A549 (cell line): Measurements from ENCODE around the gene FBXO34. TPM values are rescaled to one million over a fixed set of nuclear protein-coding genes. Genes with fewer than 3 reads are reported as not detected.
"Not testable (repeated sequence)": the region's sequence is repeated elsewhere in the genome, so short reads cannot be mapped to it uniquely, and the experiment has no call there.

Experiments used
- ATAC-seq, 2 experiments: fragments of 200-7000 bp in 1 of 2; fragments of >200 bp in 1 of 2; cut with Nextera tagmentation in 1 of 2; cut with Tn5 transposase in 1 of 2; 3 replicates each; pipeline versions ENCODE4 v1.8.0 to v1.9.1; 2018 to 2020; ENCODE audit warnings: mild to moderate bottlenecking in 1 of 2, moderate library complexity in 1 of 2
- CTCF ChIA-PET: fragments of 300-600 bp; sonication (Branson Sonifier 250); formaldehyde crosslinking; extraction: SDS; loops from one replicate; lab custom pipeline; 2021; ENCODE audit warnings: antibody characterized with exemption, inconsistent platforms; lab: Yijun Ruan, JAX
- POLR2A ChIA-PET: fragments of 350-600 bp; formaldehyde crosslinking; extraction: SDS; loops from one replicate; lab custom pipeline; 2021; ENCODE audit warnings: antibody characterized with exemption, inconsistent platforms; lab: Yijun Ruan, JAX
- DNase-seq, 2 experiments: peaks; one replicate each; pipeline versions ENCODE4 v3.0.0 to v3.0.0-alpha.2; 2011 to 2016; ENCODE audit warnings: low read depth in 1 of 2, low spot score in 1 of 2
- FAIRE-seq: peaks from 2 replicates; lab custom pipeline; 2011; peaks lifted over from hg19 to GRCh38; lab: Jason Lieb, UNC
- H3K27ac ChIP-seq, 2 experiments: fragments of >200 bp; sonication (Bioruptor Twin); formaldehyde crosslinking; 3 replicates each; pipeline ENCODE4 v1.5.1; 2016 to 2017
- H3K4me1 ChIP-seq: fragments of >200 bp; sonication (Bioruptor Twin); formaldehyde crosslinking; 3 replicates; pipeline ENCODE4 v1.6.1; 2016
- H3K4me2 ChIP-seq: fragments of >200 bp; sonication (Bioruptor Twin); formaldehyde crosslinking; 3 replicates; pipeline ENCODE4 v1.6.1; 2016
- H3K4me3 ChIP-seq: fragments of >200 bp; sonication (Bioruptor Twin); formaldehyde crosslinking; 3 replicates; pipeline ENCODE4 v1.5.1; 2016
- H3K9me3 ChIP-seq: fragments of >200 bp; sonication (Bioruptor Twin); formaldehyde crosslinking; 3 replicates; pipeline ENCODE4 v1.6.1; 2016
- BCL3 ChIP-seq: fragments of >200 bp; sonication (Bioruptor Twin); formaldehyde crosslinking; IDR thresholded peaks from 3 replicates; pipeline ENCODE4 v1.6.1; 2016
- BHLHE40 ChIP-seq: IDR thresholded peaks from 2 replicates; pipeline ENCODE4 v1.6.1; 2012; ENCODE audit warnings: low read depth, low read length, inconsistent platforms
- CHD2 ChIP-seq: fragments of 150-350 bp; IDR thresholded peaks from 2 replicates; pipeline ENCODE4 v1.6.1; 2014; ENCODE audit warnings: low read length; ENCODE audit not compliant: partially characterized antibody
- EHMT2 ChIP-seq: fragments of 200-600 bp; sonication (generic); IDR thresholded peaks from 2 replicates; pipeline ENCODE4 v1.6.1; 2016; ENCODE audit warnings: antibody characterized with exemption, low read depth, mild to moderate bottlenecking, moderate library complexity
- EP300 ChIP-seq, 2 experiments: fragments of >200 bp; sonication (Bioruptor Twin); formaldehyde crosslinking; IDR thresholded peaks; 2 replicates in 1 of 2; 3 replicates in 1 of 2; pipeline ENCODE4 v1.6.1; 2016 to 2017
- ESRRA ChIP-seq: fragments of 150-350 bp; IDR thresholded peaks from 2 replicates; pipeline ENCODE4 v1.6.1; 2014; ENCODE audit warnings: mild to moderate bottlenecking, low read length, borderline replicate concordance
- FOSB ChIP-seq: fragments of 250-450 bp; sonication (Bioruptor Pico); IDR thresholded peaks from 2 replicates; pipeline ENCODE4 v1.5.0; 2020; ENCODE audit warnings: mild to moderate bottlenecking, moderate library complexity
- FOSL2 ChIP-seq, 2 experiments: fragments of 450-650 bp in 1 of 2; fragments of >200 bp in 1 of 2; sonication (Bioruptor Twin) in 1 of 2; formaldehyde crosslinking; IDR thresholded peaks; 2 replicates each; pipeline versions ENCODE4 v1.5.0 to v1.6.1; 2016 to 2020; ENCODE audit warnings: mild to moderate bottlenecking in 1 of 2, moderate library complexity in 1 of 2
- HEYL ChIP-seq: fragments of 250-450 bp; sonication (Bioruptor Pico); IDR thresholded peaks from 2 replicates; pipeline ENCODE4 v1.8.0; 2021; ENCODE audit warnings: mild to moderate bottlenecking, moderate library complexity
- HOXB13 ChIP-seq: fragments of 250-450 bp; sonication (Bioruptor Pico); IDR thresholded peaks from 2 replicates; pipeline ENCODE4 v1.5.0; 2020; ENCODE audit warnings: low read depth, mild to moderate bottlenecking, moderate library complexity
- JUN ChIP-seq, 2 experiments: fragments of >200 bp; sonication (Bioruptor Twin); formaldehyde crosslinking; IDR thresholded peaks; 2 replicates in 1 of 2; 3 replicates in 1 of 2; pipeline ENCODE4 v1.6.1; 2016 to 2017
- KDM1A ChIP-seq: fragments of 200-600 bp; sonication (generic); IDR thresholded peaks from 2 replicates; pipeline ENCODE4 v1.6.1; 2016; ENCODE audit warnings: low read depth, mild to moderate bottlenecking
- KDM5A ChIP-seq: fragments of 200-600 bp; sonication (generic); IDR thresholded peaks from 2 replicates; pipeline ENCODE4 v1.6.1; 2016; ENCODE audit warnings: antibody characterized with exemption, mild to moderate bottlenecking
- MAFK ChIP-seq: fragments of 450-650 bp; IDR thresholded peaks from 2 replicates; pipeline ENCODE4 v1.6.1; 2014; ENCODE audit not compliant: partially characterized antibody
- MAZ ChIP-seq: fragments of 150-350 bp; IDR thresholded peaks from 2 replicates; pipeline ENCODE4 v1.6.1; 2014; ENCODE audit warnings: antibody characterized with exemption, low read depth, low read length, borderline replicate concordance
- PHF8 ChIP-seq: fragments of 200-600 bp; sonication (generic); IDR thresholded peaks from 2 replicates; pipeline ENCODE4 v1.6.1; 2016; ENCODE audit warnings: low read depth, mild to moderate bottlenecking, antibody characterized with exemption, moderate library complexity, borderline replicate concordance
- POLR2A ChIP-seq: IDR thresholded peaks from 2 replicates; pipeline ENCODE4 v1.6.1; 2012; ENCODE audit warnings: mild to moderate bottlenecking, low read length
- RARB ChIP-seq: fragments of 250-450 bp; sonication (Bioruptor Pico); IDR thresholded peaks from 2 replicates; pipeline ENCODE4 v1.8.0; 2021; ENCODE audit warnings: mild to moderate bottlenecking, moderate library complexity
- RFX5 ChIP-seq: fragments of 450-650 bp; IDR thresholded peaks from 2 replicates; pipeline ENCODE4 v1.7.1; 2014; ENCODE audit warnings: antibody characterized with exemption, mild to moderate bottlenecking, moderate library complexity
- RNF2 ChIP-seq: fragments of 200-600 bp; sonication (generic); IDR thresholded peaks from 2 replicates; pipeline ENCODE4 v1.6.1; 2016; ENCODE audit warnings: low read depth, mild to moderate bottlenecking, antibody characterized with exemption, moderate library complexity, borderline replicate concordance
- ZFP36 ChIP-seq: fragments of 450-650 bp; IDR thresholded peaks from 2 replicates; pipeline ENCODE4 v1.6.1; 2014; ENCODE audit warnings: borderline replicate concordance; ENCODE audit not compliant: partially characterized antibody
- WGBS: methylation state at CpG from one replicate; pipeline ENCODE4 v1.1.6; 2017; ENCODE audit errors: missing lambda C conversion rate; 5-methylcytosine and 5-hydroxymethylcytosine counted together
- polyA plus RNA-seq, 4 experiments: library from polyadenylated mRNA; depleted of rRNA in 3 of 4; stranded (reverse); fragments of >200 nt; fragmentation: RNase III in 1 of 4; extraction: RNeasy Plus Mini Kit Qiagen cat#74134 plus additional on column Dnase treatment in 1 of 4; gene quantifications; 2 replicates in 3 of 4; 3 replicates in 1 of 4; pipeline ENCODE4 v1.2.3, GENCODE V29; 2011 to 2017
- TF ChIP-seq, protein P1 (sequence below): fragments of >200 bp; sonication (Bioruptor Twin); formaldehyde crosslinking; IDR thresholded peaks from 3 replicates; pipeline ENCODE4 v1.5.1; 2016
- TF ChIP-seq, protein P2 (sequence below): fragments of 200-600 bp; sonication (generic); IDR thresholded peaks from 2 replicates; pipeline ENCODE4 v1.6.1; 2016; ENCODE audit warnings: antibody characterized with exemption, mild to moderate bottlenecking, moderate library complexity

FBXO34 gene
- polyA plus RNA-seq, 2 of the 4 experiments (the other 2 are of a cell fraction): 15.4 to 28.0 TPM

DNA sequence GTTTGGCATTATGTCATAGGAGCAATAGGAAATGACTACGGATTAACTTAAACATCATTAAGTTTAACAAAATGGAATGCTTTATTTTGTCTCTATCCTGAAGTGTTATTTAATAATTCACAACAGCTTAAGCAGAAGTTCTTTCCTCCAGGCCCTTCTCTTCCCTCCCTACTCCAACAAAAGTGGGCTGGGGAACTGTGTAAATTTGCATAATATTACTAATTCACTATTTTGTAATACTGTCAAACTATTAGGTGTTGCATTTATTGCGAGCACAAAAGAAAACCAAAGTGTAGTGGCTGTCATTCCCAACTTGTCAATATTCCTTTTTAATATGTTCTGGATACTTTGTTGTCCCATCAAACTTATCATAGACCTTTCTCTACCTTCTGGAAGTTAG is 70.6 kb downstream of the FBXO34 start:
- Histone ChIP-seq H3K4me1 (peaks cover 3% of the 10 kb centered on the region; the same call in 1 of the 3 replicates), H3K4me2 (no peak overlapping the region), H3K4me3 (no peak overlapping the region)
- ChIA-PET CTCF (no interaction called here), POLR2A (no interaction called here)
- no peak for DNase-seq
- no peak for ATAC-seq
- no peak for FAIRE-seq
- WGBS: 88% methylated on average over 2 of the region's 2 CpGs
- TF ChIP-seq BCL3 (no peak), JUN (IDR thresholded peaks at IDR 0.05) (no peak), EHMT2 (no peak), KDM5A (no peak), CHD2 (no peak), RNF2 (no peak), KDM1A (no peak), HOXB13 (CRISPR knock-in tag) (no peak), RFX5 (no peak), POLR2A (no peak), PHF8 (no peak), FOSL2 (IDR thresholded peaks at IDR 0.05) (no peak), FOSL2 (CRISPR knock-in tag; IDR thresholded peaks at IDR 0.05) (no peak), ESRRA (no peak), MAZ (no peak), EP300 (IDR thresholded peaks at IDR 0.05) (no peak), BHLHE40 (no peak), FOSB (no peak)
- TF ChIP-seq, protein P1, sequence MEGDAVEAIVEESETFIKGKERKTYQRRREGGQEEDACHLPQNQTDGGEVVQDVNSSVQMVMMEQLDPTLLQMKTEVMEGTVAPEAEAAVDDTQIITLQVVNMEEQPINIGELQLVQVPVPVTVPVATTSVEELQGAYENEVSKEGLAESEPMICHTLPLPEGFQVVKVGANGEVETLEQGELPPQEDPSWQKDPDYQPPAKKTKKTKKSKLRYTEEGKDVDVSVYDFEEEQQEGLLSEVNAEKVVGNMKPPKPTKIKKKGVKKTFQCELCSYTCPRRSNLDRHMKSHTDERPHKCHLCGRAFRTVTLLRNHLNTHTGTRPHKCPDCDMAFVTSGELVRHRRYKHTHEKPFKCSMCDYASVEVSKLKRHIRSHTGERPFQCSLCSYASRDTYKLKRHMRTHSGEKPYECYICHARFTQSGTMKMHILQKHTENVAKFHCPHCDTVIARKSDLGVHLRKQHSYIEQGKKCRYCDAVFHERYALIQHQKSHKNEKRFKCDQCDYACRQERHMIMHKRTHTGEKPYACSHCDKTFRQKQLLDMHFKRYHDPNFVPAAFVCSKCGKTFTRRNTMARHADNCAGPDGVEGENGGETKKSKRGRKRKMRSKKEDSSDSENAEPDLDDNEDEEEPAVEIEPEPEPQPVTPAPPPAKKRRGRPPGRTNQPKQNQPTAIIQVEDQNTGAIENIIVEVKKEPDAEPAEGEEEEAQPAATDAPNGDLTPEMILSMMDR: no peak
- TF ChIP-seq, all 56 proteins: peak for 0
- no peak overlapping the region for H3K27ac ChIP-seq
- no peaks in the 10 kb centered on the region for H3K9me3 ChIP-seq

DNA sequence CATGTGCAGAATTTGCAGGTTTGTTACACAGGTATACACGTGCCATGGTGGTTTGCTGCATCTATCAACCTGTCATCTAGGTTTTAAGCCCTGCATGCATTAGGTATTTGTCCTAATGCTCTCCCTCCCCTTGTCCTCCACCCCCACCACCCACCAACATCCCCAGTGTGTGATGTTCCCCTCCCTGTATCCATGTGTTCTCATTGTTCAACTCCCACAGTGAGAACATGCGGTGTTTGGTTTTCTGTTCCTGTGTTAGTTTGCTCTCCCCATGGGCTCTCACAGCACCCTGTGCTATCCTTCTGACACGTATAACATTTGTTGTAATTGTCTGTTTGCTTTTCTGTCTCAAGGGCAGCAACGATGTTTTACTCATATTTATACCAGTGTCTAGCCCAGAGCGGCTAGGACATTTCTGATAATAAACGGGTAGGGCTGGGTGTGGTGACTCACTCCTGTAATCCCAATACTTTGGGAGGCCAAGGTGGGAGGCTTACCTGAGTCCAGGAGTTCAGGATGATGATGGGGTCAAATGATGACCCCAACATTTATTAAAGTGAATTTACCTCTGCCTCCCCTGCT is 73.5 kb downstream of the FBXO34 start:
- WGBS: 46% methylated on average over 6 of the region's 6 CpGs
- H3K9me3 ChIP-seq, H3K27ac ChIP-seq, POLR2A ChIA-PET, H3K4me2 ChIP-seq, H3K4me1 ChIP-seq, ATAC-seq, H3K4me3 ChIP-seq, DNase-seq, FAIRE-seq: not testable (repeated sequence)
- CTCF ChIA-PET: interaction anchor here (0.8 kb wide), 1 partner anchor 70 kb away, joined by 3 read pairs; no protein-coding TSS in a partner anchor

- H3K4me2 ChIP-seq: no peak overlapping the region
- H3K9me3 ChIP-seq: no peaks in the 10 kb centered on the region
- no peak for FAIRE-seq
- no peak for TF ChIP-seq HOXB13 (CRISPR knock-in tag)
- TF ChIP-seq KDM5A: no peak
- TF ChIP-seq, protein P2, sequence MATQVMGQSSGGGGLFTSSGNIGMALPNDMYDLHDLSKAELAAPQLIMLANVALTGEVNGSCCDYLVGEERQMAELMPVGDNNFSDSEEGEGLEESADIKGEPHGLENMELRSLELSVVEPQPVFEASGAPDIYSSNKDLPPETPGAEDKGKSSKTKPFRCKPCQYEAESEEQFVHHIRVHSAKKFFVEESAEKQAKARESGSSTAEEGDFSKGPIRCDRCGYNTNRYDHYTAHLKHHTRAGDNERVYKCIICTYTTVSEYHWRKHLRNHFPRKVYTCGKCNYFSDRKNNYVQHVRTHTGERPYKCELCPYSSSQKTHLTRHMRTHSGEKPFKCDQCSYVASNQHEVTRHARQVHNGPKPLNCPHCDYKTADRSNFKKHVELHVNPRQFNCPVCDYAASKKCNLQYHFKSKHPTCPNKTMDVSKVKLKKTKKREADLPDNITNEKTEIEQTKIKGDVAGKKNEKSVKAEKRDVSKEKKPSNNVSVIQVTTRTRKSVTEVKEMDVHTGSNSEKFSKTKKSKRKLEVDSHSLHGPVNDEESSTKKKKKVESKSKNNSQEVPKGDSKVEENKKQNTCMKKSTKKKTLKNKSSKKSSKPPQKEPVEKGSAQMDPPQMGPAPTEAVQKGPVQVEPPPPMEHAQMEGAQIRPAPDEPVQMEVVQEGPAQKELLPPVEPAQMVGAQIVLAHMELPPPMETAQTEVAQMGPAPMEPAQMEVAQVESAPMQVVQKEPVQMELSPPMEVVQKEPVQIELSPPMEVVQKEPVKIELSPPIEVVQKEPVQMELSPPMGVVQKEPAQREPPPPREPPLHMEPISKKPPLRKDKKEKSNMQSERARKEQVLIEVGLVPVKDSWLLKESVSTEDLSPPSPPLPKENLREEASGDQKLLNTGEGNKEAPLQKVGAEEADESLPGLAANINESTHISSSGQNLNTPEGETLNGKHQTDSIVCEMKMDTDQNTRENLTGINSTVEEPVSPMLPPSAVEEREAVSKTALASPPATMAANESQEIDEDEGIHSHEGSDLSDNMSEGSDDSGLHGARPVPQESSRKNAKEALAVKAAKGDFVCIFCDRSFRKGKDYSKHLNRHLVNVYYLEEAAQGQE: no peak
- TF ChIP-seq MAFK: no peak
- TF ChIP-seq MAZ: no peak
- TF ChIP-seq HEYL: no peak
- no peak for TF ChIP-seq RARB (CRISPR knock-in tag)
- TF ChIP-seq ZFP36: no peak
- TF ChIP-seq, all 56 proteins: peak for 0
- ChIA-PET CTCF (interaction anchor here (1.9 kb wide), 1 partner anchor 8 kb away, joined by 6 read pairs; no protein-coding TSS in a partner anchor), POLR2A (no interaction called here)
- ATAC-seq: no peak
- H3K4me3 ChIP-seq: no peak overlapping the region
- H3K27ac ChIP-seq: no peak overlapping the region
- H3K4me1 ChIP-seq: 0 out of 3 replicates have a peak, but pooled peaks cover 3% of the 10 kb centered on the region
- 93% methylated on average over 1 of the region's 1 CpG for WGBS
- DNase-seq: no peak
Observed at GRCh38 chr14:55347040-55347439, 75.8 kb downstream of the FBXO34 start.
